ENCODE results near the gene PRKAG2.

The PRKAG2 gene

GRCh38 chr7:151876899-151877777, at the start of gene PRKAG2:
TSS of gene PRKAG2 (minus strand) at chr7:151877115. CDS start at chr7:151876620, 495 bp downstream.
- no peak for TF ChIP-seq CTCF (IDR thresholded peaks at IDR 0.05)
- Histone ChIP-seq H3K9me3 (ENCODE audit: control insufficient read depth, low read length) (no peaks in the 10 kb centered on the region), H2AFZ (peak within 1 kb of the TSS; percentile 95), H3K4me3 (ENCODE audit: low read depth, low read length) (peak within 1 kb of the TSS; percentile 70), H3K4me2 (ENCODE audit: low read length) (peak within 1 kb of the TSS; percentile 95), H3K4me1 (no peaks in the 10 kb centered on the region), H3K27me3 (ENCODE audit: control insufficient read depth, insufficient read depth, low read length) (no peaks in the 10 kb centered on the region), H3K79me2 (no peaks in the 10 kb centered on the region), H3K9ac (no peak within 1 kb of the TSS), H3K36me3 (ENCODE audit: control insufficient read depth, insufficient read depth, low read length) (no peaks in the 10 kb centered on the region), H3K27ac (peak within 1 kb of the TSS; percentile 70)

GRCh38 chr7:151926336-151926712, 49.4 kb upstream of the PRKAG2 start:
- H3K79me2 ChIP-seq: no peaks in the 10 kb centered on the region
- H3K36me3 ChIP-seq (ENCODE audit: control insufficient read depth, insufficient read depth, low read length): no peaks in the 10 kb centered on the region
- no peak overlapping the region for H2AFZ ChIP-seq
- H3K27ac ChIP-seq: no peak overlapping the region
- no peak overlapping the region for H3K9ac ChIP-seq
- no peak for TF ChIP-seq CTCF (IDR thresholded peaks at IDR 0.05)
- no peaks in the 10 kb centered on the region for H3K9me3 ChIP-seq (ENCODE audit: control insufficient read depth, low read length)
- H3K27me3 ChIP-seq (ENCODE audit: control insufficient read depth, insufficient read depth, low read length): no peaks in the 10 kb centered on the region
- H3K4me2 ChIP-seq (ENCODE audit: low read length): no peak overlapping the region
- H3K4me1 ChIP-seq: no peaks in the 10 kb centered on the region
- H3K4me3 ChIP-seq (ENCODE audit: low read depth, low read length): no peak overlapping the region

GRCh38 chr7:151925446-151926335, 48.8 kb upstream of the PRKAG2 start:
- peak overlapping the region; percentile 9 for H3K27ac ChIP-seq
- no peaks in the 10 kb centered on the region for H3K27me3 ChIP-seq (ENCODE audit: control insufficient read depth, insufficient read depth, low read length)
- H3K4me1 ChIP-seq: no peaks in the 10 kb centered on the region
- H2AFZ ChIP-seq: peak overlapping the region; percentile 73
- no peaks in the 10 kb centered on the region for H3K9me3 ChIP-seq (ENCODE audit: control insufficient read depth, low read length)
- H3K36me3 ChIP-seq (ENCODE audit: control insufficient read depth, insufficient read depth, low read length): no peaks in the 10 kb centered on the region
- no peak overlapping the region for H3K9ac ChIP-seq
- H3K4me2 ChIP-seq (ENCODE audit: low read length): no peak overlapping the region
- no peaks in the 10 kb centered on the region for H3K79me2 ChIP-seq
- no peak overlapping the region for H3K4me3 ChIP-seq (ENCODE audit: low read depth, low read length)
- TF ChIP-seq CTCF (IDR thresholded peaks at IDR 0.05): no peak

- Histone ChIP-seq H3K4me3 (ENCODE audit: low read depth, low read length) (no peak overlapping the region), H2AFZ (no peak overlapping the region), H3K9ac (no peak overlapping the region), H3K4me2 (ENCODE audit: low read length) (no peak overlapping the region), H3K36me3 (ENCODE audit: control insufficient read depth, insufficient read depth, low read length) (no peaks in the 10 kb centered on the region), H3K4me1 (no peaks in the 10 kb centered on the region), H3K9me3 (ENCODE audit: control insufficient read depth, low read length) (no peaks in the 10 kb centered on the region), H3K79me2 (no peaks in the 10 kb centered on the region), H3K27me3 (ENCODE audit: control insufficient read depth, insufficient read depth, low read length) (no peaks in the 10 kb centered on the region), H3K27ac (no peak overlapping the region)
- no peak for TF ChIP-seq CTCF (IDR thresholded peaks at IDR 0.05)
Measured at GRCh38 chr7:151924508-151924907, 47.6 kb upstream of the PRKAG2 start.
